Hepatocyte (in vitro differentiated cells): ENCODE data around the gene YES1. TPM values are rescaled to one million over a fixed set of nuclear protein-coding genes. Genes with fewer than 3 reads are reported as not detected.

Experiments used
- DNase-seq: peaks from one replicate; pipeline ENCODE4 v3.0.0-alpha.2; 2016; ENCODE audit warnings: low spot score
- H2AFZ ChIP-seq: fragments of 200-600 bp; sonication (generic); 2 replicates; pipeline ENCODE4 v1.6.0; 2016; ENCODE audit warnings: antibody characterized with exemption, mild to moderate bottlenecking
- H3K27ac ChIP-seq: fragments of 200-600 bp; sonication (generic); 2 replicates; pipeline ENCODE4 v1.5.1; 2016; ENCODE audit warnings: mild to moderate bottlenecking
- H3K27me3 ChIP-seq: fragments of 200-600 bp; sonication (generic); 2 replicates; pipeline ENCODE4 v1.6.1; 2016
- H3K36me3 ChIP-seq: fragments of 200-600 bp; sonication (generic); replicated peaks from 2 replicates; pipeline ENCODE4 v1.5.1; 2016; ENCODE audit warnings: low read depth; ENCODE audit not compliant: insufficient read depth
- H3K4me1 ChIP-seq: fragments of 200-600 bp; sonication (generic); 2 replicates; pipeline ENCODE4 v1.5.1; 2016; ENCODE audit warnings: mild to moderate bottlenecking, moderate library complexity; ENCODE audit not compliant: insufficient read depth
- H3K4me2 ChIP-seq: fragments of 200-600 bp; sonication (generic); 2 replicates; pipeline ENCODE4 v1.6.0; 2016
- H3K4me3 ChIP-seq: fragments of 200-600 bp; sonication (generic); 2 replicates; pipeline ENCODE4 v1.5.1; 2016; ENCODE audit warnings: mild to moderate bottlenecking
- H3K79me2 ChIP-seq: fragments of 200-600 bp; sonication (generic); 2 replicates; pipeline ENCODE4 v1.6.0; 2017; ENCODE audit warnings: mild to moderate bottlenecking
- H3K9me2 ChIP-seq: fragments of 200-600 bp; sonication (generic); replicated peaks from 2 replicates; pipeline ENCODE4 v1.6.0; 2017; ENCODE audit warnings: mild to moderate bottlenecking; ENCODE audit not compliant: insufficient read depth
- H3K9me3 ChIP-seq: fragments of 200-600 bp; sonication (generic); 2 replicates; pipeline ENCODE4 v1.5.1; 2016; ENCODE audit warnings: low read depth, mild to moderate bottlenecking
- H4K20me1 ChIP-seq: fragments of 200-600 bp; sonication (generic); 2 replicates; pipeline ENCODE4 v1.6.0; 2016; ENCODE audit warnings: mild to moderate bottlenecking; ENCODE audit not compliant: insufficient read depth, poor library complexity, severe bottlenecking
- EZH2 ChIP-seq: fragments of 200-600 bp; sonication (generic); IDR thresholded peaks from 2 replicates; pipeline ENCODE4 v1.6.1; 2016; ENCODE audit warnings: antibody characterized with exemption, mild to moderate bottlenecking, borderline replicate concordance
- EZH2phosphoT487 ChIP-seq: fragments of 200-600 bp; sonication (generic); IDR thresholded peaks from one replicate; pipeline ENCODE4 v1.6.1; 2018; ENCODE audit warnings: antibody characterized with exemption, mild to moderate bottlenecking, low read depth, moderate library complexity; ENCODE audit not compliant: unreplicated experiment, severe bottlenecking
- WGBS: methylation state at CpG from one replicate; pipeline ENCODE4 v1.1.6; 2016; ENCODE audit warnings: low lambda C conversion rate; ENCODE audit errors: missing lambda C conversion rate; 5-methylcytosine and 5-hydroxymethylcytosine counted together
- polyA plus RNA-seq: library from polyadenylated mRNA; unstranded; fragments of >200 nt; fragmentation: Nextera tagmentation; extraction: Ambion mirVana; gene quantifications from 2 replicates; pipeline ENCODE4 v1.2.1, GENCODE V29; 2016
- total RNA-seq: library from RNA; depleted of rRNA; stranded (reverse); fragments of >200 nt; gene quantifications from 2 replicates; pipeline ENCODE4 v1.2.3, GENCODE V29; 2014
- TF ChIP-seq, protein P1 (sequence below): fragments of 200-600 bp; sonication (generic); IDR thresholded peaks from 2 replicates; pipeline ENCODE4 v1.5.1; 2016; ENCODE audit warnings: antibody characterized with exemption, mild to moderate bottlenecking; ENCODE audit not compliant: poor library complexity

YES1 gene
- total RNA-seq (108 and 111 TPM in 2 replicates), polyA plus RNA-seq (18.4 and 25.2 TPM in 2 replicates)

DNA sequence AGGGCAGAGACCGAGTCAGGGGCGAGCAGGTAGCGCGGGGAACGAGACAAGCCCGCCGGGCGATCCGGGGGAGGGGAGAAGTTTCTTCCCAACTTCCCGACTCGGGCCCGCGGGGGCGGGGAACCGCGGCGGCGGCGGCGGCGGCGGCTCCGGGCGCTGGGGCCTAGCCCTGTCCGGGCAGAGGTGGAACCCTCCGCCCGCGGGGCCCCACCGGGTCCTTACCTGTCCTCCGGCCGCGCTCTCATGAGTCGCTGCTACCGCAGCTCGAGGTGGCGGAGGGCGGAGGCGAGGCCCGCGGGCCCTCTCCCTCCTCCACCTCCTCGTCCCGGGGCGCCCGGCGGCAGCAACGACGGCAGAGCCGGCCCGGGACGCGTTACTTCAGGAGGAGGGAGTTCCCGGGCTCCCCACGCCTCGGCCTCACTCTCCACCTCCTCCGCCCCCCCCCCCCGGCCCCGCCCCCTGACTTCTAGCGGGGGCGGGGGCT lies at the start of gene YES1:
Gene YES1, minus strand, starts transcription at position 351 of the 484 bp plus-strand sequence. CDS start 55,415 bp downstream, outside the sequence.
- Histone ChIP-seq H3K36me3 (no peaks in the 10 kb centered on the region), H4K20me1 (peaks cover 38% of the 10 kb centered on the region), H3K4me1 (peaks cover 16% of the 10 kb centered on the region), H3K27me3 (no peaks in the 10 kb centered on the region), H3K9me2 (no peaks in the 10 kb centered on the region), H3K27ac (peak within 1 kb of the TSS; percentile 99), H2AFZ (peak within 1 kb of the TSS; percentile 98), H3K9me3 (no peaks in the 10 kb centered on the region), H3K79me2 (peaks cover 48% of the 10 kb centered on the region), H3K4me3 (peak within 1 kb of the TSS; percentile 99), H3K4me2 (peak within 1 kb of the TSS; percentile 78)
- TF ChIP-seq EZH2phosphoT487: no peak
- TF ChIP-seq EZH2: no peak
- TF ChIP-seq, protein P1, sequence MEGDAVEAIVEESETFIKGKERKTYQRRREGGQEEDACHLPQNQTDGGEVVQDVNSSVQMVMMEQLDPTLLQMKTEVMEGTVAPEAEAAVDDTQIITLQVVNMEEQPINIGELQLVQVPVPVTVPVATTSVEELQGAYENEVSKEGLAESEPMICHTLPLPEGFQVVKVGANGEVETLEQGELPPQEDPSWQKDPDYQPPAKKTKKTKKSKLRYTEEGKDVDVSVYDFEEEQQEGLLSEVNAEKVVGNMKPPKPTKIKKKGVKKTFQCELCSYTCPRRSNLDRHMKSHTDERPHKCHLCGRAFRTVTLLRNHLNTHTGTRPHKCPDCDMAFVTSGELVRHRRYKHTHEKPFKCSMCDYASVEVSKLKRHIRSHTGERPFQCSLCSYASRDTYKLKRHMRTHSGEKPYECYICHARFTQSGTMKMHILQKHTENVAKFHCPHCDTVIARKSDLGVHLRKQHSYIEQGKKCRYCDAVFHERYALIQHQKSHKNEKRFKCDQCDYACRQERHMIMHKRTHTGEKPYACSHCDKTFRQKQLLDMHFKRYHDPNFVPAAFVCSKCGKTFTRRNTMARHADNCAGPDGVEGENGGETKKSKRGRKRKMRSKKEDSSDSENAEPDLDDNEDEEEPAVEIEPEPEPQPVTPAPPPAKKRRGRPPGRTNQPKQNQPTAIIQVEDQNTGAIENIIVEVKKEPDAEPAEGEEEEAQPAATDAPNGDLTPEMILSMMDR: no peak
- DNase-seq: no peak
- WGBS: 4% methylated on average over 5 of the region's 59 CpGs

DNA sequence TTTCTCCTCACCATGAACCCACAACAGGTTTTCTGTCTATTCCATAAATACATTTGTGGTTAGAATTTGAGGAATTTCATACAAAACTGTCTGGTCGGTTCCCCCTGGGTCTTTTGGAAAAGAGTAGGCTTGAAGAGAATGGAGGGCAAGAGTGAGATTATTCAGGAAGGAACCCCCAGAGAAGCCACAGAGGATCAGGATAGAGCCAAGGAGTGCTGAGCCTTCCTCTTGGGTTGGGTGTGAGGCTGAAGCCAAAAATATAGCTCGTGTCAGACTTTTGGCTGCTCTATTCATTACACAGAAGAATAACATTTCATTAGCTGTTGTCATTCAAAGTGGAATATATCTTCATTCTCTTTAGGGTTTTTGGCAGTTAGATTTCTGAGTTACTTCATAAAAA lies 45.9 kb upstream of the YES1 start:
- H3K27ac ChIP-seq: no peak overlapping the region
- no peak overlapping the region for H3K4me2 ChIP-seq
- no peak overlapping the region for H2AFZ ChIP-seq
- no peak for DNase-seq
- H3K9me3 ChIP-seq: no peaks in the 10 kb centered on the region
- WGBS: 82% methylated on average over 2 of the region's 2 CpGs
- no peaks in the 10 kb centered on the region for H3K79me2 ChIP-seq
- H3K9me2 ChIP-seq: no peaks in the 10 kb centered on the region
- peaks cover 6% of the 10 kb centered on the region for H3K27me3 ChIP-seq
- H3K4me1 ChIP-seq: no peaks in the 10 kb centered on the region
- TF ChIP-seq, protein P1: no peak
- TF ChIP-seq EZH2: no peak
- TF ChIP-seq EZH2phosphoT487: no peak
- H4K20me1 ChIP-seq: no peaks in the 10 kb centered on the region
- no peaks in the 10 kb centered on the region for H3K36me3 ChIP-seq
- H3K4me3 ChIP-seq: no peak overlapping the region

DNA sequence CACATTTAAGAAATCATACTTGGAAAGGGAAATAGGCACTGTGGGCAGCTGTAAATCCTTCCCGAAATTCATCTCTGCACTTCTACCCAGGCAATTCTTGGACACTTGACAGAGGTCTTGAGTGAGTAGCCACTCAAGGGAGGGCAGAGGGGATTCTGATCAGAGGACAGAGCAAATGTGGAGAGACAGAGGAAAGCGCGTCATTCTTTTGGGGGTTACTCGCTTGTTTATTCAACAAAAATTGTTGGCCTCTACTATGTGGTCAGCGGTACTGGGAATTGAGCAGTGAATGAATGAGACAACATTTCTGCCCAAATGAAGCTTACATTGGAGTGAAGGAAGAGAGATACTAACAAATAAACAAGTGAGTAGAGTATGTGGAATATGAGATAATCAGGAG lies 41.4 kb upstream of the YES1 start:
- no peaks in the 10 kb centered on the region for H3K9me3 ChIP-seq
- WGBS: 92% methylated on average over 5 of the region's 5 CpGs
- no peak overlapping the region for H3K4me2 ChIP-seq
- H2AFZ ChIP-seq: no peak overlapping the region
- no peaks in the 10 kb centered on the region for H3K9me2 ChIP-seq
- H3K27ac ChIP-seq: no peak overlapping the region
- H3K79me2 ChIP-seq: no peaks in the 10 kb centered on the region
- no peak for TF ChIP-seq EZH2phosphoT487
- TF ChIP-seq, protein P1: no peak
- TF ChIP-seq EZH2: no peak
- H3K4me3 ChIP-seq: no peak overlapping the region
- H4K20me1 ChIP-seq: no peaks in the 10 kb centered on the region
- H3K4me1 ChIP-seq: peaks cover 2% of the 10 kb centered on the region
- no peaks in the 10 kb centered on the region for H3K27me3 ChIP-seq
- no peak for DNase-seq
- H3K36me3 ChIP-seq: no peaks in the 10 kb centered on the region

DNA sequence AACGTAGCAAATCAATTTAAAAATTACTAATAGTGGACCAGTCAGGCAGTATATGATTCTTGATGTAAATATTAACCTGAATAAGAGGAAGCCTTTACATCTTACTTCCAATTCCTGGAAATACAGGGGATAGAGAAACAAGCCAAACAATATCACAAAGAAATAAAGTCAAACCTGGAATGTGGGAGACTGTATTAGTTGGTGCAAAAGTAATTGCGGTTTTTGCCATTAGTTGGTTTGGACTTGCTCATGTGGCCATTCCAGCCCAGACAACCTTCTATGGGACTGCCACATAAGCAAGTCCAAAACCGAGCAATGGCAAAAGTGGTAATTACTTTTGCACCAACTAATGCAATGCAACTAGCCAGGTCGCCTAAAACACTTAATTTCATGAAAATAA lies 38.9 kb upstream of the YES1 start:
- WGBS: 87% methylated on average over 4 of the region's 4 CpGs
- Histone ChIP-seq H3K9me2 (no peaks in the 10 kb centered on the region), H3K4me2 (no peak overlapping the region), H2AFZ (no peak overlapping the region), H3K4me3 (no peak overlapping the region), H3K79me2 (no peaks in the 10 kb centered on the region), H3K27ac (no peak overlapping the region), H3K9me3 (no peaks in the 10 kb centered on the region), H4K20me1 (no peaks in the 10 kb centered on the region), H3K27me3 (no peaks in the 10 kb centered on the region), H3K4me1 (peaks cover 3% of the 10 kb centered on the region), H3K36me3 (no peaks in the 10 kb centered on the region)
- no peak for DNase-seq
- TF ChIP-seq EZH2: no peak
- TF ChIP-seq, protein P1: no peak
- no peak for TF ChIP-seq EZH2phosphoT487
